Right lobe of liver (tissue), 4 donors: ENCODE data around the gene USF3.

Experiments
- CTCF ChIP-seq, 4 donors: fragments of 200-600 bp in 3 of 4; fragments of 450-650 bp in 1 of 4; IDR thresholded peaks; one replicate each; pipeline versions ENCODE4 v1.5.1 to v1.8.0; 2016 to 2022; ENCODE audit warnings: antibody characterized with exemption in 4 of 4, mild to moderate bottlenecking in 2 of 4
- POLR2A ChIP-seq: fragments of 450-650 bp; IDR thresholded peaks from one replicate; pipeline ENCODE4 v1.6.1; 2017; ENCODE audit warnings: antibody characterized with exemption, mild to moderate bottlenecking
- donor health status: DM: no; HTN: no; CAD: no.
- donor health status: DM: no; HTN: no; CAD: no.
- donor health status: DM: no; HTN: yes; CAD: no.

- no peak for TF ChIP-seq CTCF (IDR thresholded peaks at IDR 0.05)
- no peak for TF ChIP-seq POLR2A
Measured at GRCh38 chr3:113728661-113729060, 32.2 kb upstream of the USF3 start.
